Cerebellar nuclear complex (tissue), 1 donor: ENCODE data around the gene KLF11.
"Not testable (repeated sequence)": the region's sequence is repeated elsewhere in the genome, so short reads cannot be mapped to it uniquely, and the experiment has no call there.

Experiments used
- DNase-seq, 2 experiments: peaks; one replicate each; lab custom pipeline; 2025; lab: John Stamatoyannopoulos, UW

The KLF11 gene

DNA sequence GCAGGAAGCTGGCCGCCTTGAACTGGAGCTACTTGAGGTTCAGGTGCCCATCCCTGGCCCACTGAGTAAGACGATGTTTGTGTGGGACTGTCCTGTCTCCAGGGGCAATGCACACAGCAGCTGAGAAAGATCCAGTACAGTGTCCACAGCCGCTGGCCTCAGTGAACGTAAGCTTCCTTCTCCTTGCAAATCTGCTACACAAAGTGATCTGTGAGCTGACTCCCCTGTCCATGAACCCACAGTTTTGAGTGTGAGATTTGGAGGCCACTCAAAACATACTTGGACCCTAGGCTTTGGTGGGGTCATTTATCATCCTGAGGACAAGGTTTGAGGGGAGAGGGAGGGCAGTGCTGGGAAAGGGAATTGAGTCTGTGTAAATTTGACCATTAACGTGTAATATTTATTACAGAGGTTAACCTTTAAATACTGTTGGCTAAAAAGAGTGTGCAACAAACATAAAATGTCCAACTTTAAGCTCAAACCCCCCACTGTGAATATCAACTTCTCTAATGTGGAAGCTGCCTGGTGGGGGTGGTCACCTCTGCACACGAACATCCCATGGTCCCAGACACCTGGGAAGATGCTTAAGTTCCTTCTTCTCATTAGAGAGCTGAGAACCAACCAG is 41.8 kb downstream of the KLF11 start:
- DNase-seq: no peak

DNA sequence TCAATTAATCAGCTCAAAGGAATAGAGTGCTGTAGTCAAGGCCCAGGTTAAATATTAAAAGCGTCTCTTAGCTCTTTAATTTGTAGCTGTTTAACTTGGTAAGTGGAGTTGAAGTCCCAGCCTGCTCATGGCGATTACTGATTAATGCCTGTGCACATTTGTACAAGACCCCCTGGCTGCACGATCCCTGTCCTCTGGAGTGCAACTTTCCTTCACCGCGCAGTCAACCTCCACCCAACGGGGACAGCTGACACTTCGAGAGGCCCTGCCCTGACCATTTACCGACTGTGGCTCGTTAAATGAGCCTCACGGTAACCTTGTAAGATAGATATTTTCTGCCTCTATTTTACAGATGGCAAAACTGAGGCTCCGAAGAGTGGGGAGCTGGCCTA is 42.3 kb downstream of the KLF11 start:
- no peak for DNase-seq

DNA sequence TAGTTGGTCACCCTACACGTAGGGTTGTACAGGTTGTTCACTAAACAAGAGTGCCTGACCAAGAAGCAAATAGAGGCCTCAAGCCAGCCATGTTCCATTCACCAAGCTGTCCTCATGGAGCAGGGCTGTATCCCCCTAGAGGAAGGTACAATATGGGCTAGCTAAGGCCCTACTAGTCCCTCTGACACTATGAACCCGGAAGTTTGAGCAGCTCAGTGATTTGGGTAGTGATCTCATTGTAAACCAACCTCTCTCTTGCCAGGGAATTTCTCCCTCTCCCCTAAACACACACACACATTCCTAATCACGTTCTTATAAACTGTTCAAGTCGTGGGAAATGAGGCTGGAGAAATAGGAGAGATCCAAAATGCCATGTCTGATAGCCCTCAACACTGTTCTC is 43.6 kb downstream of the KLF11 start:
- DNase-seq: no peak

DNA sequence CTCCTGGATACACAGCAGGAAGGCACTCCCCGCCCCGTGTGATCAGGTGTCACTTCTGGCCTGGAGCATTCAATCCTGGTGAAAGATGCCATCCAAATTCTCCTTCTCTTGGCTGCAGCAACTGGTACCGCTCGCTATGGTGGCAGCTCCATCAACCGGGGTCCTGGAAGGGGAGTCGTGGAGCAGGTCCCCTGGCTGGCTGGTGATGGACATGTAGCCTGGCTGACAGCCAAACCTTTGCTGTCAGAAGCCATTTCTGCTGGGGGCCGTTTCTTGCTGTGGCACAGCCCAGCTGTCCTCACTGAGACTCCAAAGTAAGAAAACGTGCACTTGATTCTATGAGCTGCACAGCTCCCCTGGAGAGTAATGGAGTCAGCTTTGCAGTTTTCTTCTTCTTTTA is 44.0 kb downstream of the KLF11 start:
- no peak for DNase-seq

DNA sequence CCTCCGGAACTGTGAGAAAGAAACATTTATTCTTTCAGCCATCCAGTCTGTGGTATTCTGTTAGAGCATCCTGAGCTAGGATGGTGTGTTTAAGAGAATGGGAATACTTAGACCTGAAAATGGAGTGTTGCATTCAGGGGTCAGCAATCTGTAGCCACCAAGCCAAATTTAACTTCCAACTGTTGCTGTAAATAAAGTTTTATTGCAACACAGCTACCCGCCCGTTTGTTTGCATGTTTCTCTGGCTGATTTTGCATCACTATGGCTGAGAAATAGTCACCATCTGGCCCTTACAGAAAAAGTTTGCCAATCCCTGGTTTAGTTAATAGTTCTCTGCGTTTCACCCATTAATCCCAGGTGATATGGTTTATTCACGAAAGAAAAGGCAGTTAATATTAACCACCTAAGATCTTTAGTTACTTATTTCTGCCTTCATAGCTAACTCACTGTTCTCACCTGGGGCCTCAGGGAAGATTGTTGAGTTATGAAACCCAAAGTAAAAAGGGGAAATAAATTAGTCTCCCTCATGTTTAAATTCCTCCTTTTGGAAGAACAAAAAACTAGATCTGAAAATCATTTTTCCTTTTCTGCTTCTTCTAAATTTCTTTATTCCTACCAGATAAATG is 46.3 kb downstream of the KLF11 start:
- no peak for DNase-seq

DNA sequence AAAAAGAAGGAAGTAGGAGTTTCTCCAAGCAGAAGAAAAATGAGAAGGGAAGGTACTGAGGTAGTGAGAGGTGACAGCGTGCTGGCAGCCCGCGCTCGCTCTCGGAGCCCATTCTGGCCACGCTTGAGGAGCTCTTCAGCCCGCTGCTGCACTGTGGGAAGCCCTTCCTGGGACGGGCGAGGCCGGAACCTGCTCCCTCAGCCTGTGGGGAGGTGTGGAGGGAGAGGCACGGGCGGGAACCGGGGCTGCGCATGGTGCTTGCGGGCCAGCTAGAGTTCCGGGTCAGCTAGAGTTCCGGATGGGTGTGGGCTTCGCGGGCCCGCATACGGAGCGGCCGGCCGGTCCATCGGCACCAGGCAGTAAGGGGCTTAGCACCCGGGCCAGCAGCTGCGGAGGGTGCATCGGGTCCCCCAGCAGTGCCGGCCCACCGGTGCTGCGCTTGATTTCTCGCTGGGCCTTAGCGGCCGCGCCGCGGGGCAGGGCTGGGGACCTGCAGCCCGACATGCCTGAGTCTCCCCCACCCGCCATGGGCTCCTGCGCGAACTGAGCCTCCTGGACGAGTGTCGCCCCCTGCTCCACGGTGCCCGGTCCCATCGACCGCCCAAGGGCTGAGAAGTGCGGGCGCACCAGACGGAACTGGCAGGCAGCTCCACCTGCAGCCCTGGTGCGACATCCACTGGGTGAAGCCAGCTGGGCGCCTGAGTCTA is 48.0 kb downstream of the KLF11 start:
- DNase-seq: no peak

DNA sequence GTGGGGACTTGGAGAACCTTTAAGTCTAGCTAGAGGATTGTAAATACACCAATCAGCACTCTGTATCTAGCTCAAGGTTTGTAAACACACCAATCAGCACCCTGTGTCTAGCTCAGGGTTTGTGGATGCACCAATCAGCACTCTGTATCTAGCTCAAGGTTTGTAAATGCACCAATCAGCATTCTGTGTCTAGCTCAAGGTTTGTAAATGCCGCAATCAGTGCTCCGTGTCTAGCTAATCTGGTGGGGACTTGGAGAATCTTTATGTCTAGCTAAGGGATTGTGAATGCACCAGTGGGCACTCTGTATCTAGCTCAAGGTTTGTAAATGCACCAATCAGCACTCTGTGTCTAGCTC is 48.5 kb downstream of the KLF11 start:
- DNase-seq: not testable (repeated sequence)

DNA sequence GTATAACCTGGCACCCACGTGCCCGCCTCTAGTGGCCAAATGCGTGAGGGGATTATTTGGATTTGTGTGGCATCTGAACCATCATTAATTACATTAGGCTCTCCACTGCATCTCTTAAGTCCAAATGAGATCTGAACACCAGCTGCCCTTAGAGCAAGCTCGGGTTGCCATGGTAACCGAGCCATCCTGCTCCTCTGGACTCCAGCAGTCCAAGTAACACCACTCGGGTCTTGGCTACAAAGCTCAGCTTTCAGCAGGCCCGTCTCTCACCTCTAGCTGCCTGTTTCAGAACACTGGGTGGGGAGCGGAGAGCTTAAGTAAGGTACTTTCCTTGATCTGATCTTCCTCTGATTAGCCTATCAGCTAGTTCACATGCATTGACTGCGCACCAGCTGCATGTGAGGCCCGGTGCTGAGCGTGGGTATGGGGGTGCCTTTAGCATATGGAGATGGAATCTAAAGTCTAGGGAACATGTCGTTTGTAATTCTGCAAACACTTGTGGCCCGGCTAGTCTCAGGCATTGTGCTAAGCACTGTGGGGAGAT is 51.0 kb downstream of the KLF11 start:
- peak in 1 of 2 experiments; percentile 36 for DNase-seq

DNA sequence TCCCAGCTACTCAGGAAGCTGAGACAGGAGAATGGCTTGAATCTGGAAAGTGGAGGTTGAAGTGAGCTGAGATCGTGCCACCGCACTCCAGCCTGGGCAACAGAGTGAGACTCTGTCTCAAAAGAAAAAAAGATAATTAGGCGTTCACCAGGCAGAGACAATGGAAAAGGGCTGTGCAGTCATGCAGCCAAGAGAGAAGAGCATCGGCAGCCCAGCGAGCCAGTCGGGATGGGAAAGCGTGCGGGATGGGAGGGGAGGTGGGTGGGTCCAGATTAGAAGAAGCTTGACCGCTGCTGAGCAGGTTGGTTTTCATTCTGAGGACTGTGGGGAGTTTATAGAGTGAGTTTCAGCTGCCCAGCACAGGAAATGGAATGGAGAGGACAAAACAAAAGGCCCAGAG is 51.8 kb downstream of the KLF11 start:
- no peak for DNase-seq

DNA sequence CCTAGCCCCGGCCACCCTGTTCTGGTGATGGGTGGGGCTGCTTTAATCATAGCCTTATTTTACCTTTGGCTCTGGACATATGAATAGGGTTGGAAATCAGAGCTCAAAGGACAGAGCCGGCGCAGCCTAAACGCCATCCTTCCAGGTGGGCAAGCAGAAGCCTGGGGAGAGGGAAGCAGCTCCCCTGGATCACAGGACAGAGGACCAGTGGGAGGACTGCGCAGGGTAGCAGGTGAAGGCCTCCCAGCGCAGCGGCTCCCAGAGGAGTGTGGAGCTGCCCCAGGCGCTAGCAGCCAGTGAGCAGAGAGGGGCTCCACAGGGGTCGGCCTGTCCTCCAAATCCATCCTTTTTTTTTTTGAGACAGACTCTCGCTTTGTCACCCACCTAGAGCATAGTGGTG is 53.3 kb downstream of the KLF11 start:
- DNase-seq: no peak

DNA sequence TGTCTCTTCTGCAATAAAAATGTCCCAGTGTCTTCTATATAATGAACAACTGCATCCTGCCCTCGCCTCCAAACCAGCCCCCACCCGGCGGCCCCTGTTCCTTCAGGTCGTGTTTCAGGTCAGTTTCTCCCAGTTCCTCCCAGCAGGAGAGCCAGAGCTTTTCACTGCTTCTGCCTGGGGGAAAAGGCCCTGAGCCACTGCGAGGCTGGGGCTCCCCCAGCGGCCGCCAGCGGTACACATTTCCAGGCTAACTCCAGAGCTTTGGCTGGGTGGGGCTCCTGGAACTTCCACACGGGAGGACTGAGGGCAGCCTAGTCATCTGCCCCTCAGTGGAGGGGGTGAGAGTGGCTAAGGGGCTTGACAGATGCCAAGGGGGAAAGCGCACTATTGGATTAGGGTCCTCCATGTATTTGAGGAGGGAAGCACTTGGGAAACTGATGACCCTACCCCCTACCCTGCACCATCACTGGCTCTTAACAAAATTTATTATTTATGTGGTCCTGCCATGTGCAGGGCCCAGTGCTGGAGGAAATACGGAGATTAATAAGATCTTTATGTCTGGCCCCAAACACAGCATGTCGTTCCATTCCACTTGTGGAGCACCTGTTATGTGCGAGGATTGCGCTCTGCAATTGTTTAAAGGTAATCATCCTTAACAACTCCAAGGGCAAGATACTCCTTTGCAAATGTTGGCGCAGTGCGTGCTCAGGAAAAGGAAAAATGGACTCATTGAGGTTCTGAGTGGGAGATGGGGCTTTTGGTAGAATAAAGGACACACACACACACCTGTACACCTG is 54.2 kb downstream of the KLF11 start:
- DNase-seq: peak in 1 of 2 experiments; percentile 7

DNA sequence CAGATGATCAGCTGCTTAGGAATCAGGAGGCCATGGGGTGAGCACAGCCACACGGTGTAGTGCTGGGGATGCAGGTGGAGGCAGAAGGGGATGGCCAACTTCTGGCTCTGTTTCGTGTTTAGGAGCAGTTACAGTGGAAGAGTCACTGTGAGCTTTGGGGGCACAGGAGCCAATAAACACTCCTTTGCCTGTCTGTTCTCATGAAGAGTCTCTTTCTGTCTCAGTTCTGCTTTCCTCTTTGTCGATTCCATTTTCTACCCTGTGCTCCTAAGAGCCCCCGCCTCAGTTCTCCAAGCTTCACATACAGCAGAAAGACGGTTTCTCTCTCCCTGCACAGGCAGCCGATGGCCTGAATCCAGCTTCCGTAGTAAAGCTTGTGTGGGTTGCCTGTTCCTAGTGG is 58.1 kb downstream of the KLF11 start:
- DNase-seq: no peak

DNA sequence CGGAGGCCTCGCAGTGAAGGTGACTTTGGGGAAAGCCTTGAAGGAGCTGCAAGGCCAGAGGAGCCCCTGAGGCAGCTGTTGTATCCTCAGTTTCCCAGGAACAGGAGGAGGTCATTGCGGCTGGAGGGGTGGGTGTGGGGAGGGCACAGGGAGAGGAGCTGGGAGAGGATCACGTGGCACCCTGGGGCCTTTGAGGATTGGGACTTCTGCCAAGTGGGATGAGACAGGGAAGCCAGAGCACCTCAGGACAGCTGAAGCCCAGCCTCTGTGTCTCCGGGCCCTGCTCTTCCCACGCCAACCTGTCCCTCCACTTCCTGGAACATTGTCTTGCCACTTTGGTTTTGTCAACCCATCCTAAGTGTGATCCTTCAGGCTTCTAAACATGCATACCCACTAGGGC is 59.8 kb downstream of the KLF11 start:
- no peak for DNase-seq
